GM13977 (cell line): Measurements from ENCODE around the gene CCL19.
A peak's percentile ranks its signal among the peaks of the same experiment; 100 is the strongest.

Experiments used
- DNase-seq: peaks from one replicate; pipeline ENCODE4 v3.0.0; 2012; ENCODE audit warnings: low spot score
- in situ Hi-C: fragments of 300-500 bp; cut with MboI; formaldehyde crosslinking; loops from one replicate; pipeline ENCODE4 v1.12.0; 2022; ENCODE audit warnings: low sequenced_read_pairs, low pct_unique_long_range_greater_than_20kb, mixed read lengths, inconsistent platforms; ENCODE audit not compliant: unreplicated experiment
- TF ChIP-seq, protein P1 (sequence below): IDR thresholded peaks from 2 replicates; pipeline ENCODE4 v1.5.1; 2012; ENCODE audit warnings: mild to moderate bottlenecking, control low read depth; ENCODE audit not compliant: insufficient read depth; ENCODE audit errors: extremely low read depth, missing control alignments

CCL19 gene

DNA sequence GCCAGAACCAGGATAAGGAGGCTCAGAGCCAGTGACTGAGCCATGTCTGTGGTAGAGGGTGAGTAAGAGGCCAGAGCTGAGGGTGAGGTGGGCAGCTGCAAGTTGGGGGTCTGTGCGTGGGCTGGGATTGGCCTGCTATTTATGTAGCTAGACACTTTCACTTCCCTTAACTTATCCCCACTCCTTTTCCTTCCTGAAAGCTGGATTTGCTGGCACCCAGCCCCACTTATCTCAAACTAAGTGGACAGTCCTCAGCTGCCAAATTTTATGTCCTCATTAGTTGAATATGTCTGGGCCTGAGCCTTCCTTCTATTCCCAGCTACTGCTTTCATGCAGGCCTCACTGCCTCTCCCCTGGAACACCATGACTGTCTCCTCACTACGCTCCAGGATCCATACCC, 18.9 kb upstream of the CCL19 start, which contains the start of gene CCL21:
CCL21 (minus strand) TSS at position 114 of the 400 bp plus-strand sequence; CDS start at position 44, 70 bp downstream.
- in situ Hi-C loops = no loop called here
- TF ChIP-seq, protein P1, sequence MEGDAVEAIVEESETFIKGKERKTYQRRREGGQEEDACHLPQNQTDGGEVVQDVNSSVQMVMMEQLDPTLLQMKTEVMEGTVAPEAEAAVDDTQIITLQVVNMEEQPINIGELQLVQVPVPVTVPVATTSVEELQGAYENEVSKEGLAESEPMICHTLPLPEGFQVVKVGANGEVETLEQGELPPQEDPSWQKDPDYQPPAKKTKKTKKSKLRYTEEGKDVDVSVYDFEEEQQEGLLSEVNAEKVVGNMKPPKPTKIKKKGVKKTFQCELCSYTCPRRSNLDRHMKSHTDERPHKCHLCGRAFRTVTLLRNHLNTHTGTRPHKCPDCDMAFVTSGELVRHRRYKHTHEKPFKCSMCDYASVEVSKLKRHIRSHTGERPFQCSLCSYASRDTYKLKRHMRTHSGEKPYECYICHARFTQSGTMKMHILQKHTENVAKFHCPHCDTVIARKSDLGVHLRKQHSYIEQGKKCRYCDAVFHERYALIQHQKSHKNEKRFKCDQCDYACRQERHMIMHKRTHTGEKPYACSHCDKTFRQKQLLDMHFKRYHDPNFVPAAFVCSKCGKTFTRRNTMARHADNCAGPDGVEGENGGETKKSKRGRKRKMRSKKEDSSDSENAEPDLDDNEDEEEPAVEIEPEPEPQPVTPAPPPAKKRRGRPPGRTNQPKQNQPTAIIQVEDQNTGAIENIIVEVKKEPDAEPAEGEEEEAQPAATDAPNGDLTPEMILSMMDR = no peak
- DNase-seq = no peak

- no peak for DNase-seq
- TF ChIP-seq, protein P1 = no peak
- in situ Hi-C loops = no loop called here
These were observed 18.3 kb upstream of the CCL19 start for GRCh38 chr9:34709196-34709978.

DNA sequence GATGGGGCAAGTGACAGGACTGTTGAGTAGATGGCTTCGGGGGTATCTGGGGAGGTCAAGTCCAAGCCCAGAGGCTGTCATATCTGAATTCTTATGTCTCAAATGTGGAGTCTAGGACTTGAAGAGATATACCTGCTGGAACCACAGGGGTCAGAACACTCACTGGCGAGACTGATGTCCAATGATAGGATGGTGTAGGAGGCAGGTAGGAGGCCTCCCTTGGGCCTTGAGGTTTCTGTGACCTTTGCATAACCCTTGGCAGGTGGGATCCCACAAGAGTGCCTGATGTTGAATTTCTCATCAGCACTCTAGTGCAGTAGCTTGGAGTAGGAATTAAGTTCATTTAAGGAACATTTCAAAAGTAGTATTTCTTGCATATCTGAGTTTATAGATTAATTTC, 16.1 kb upstream of the CCL19 start:
- in situ Hi-C loops = no loop called here
- TF ChIP-seq, protein P1 = no peak
- DNase-seq = no peak

- DNase-seq = peak; percentile 86
- TF ChIP-seq, protein P1 = peak; percentile 98
- in situ Hi-C loops = no loop called here
These were observed 11.0 kb upstream of the CCL19 start for GRCh38 chr9:34701769-34702736.

DNA sequence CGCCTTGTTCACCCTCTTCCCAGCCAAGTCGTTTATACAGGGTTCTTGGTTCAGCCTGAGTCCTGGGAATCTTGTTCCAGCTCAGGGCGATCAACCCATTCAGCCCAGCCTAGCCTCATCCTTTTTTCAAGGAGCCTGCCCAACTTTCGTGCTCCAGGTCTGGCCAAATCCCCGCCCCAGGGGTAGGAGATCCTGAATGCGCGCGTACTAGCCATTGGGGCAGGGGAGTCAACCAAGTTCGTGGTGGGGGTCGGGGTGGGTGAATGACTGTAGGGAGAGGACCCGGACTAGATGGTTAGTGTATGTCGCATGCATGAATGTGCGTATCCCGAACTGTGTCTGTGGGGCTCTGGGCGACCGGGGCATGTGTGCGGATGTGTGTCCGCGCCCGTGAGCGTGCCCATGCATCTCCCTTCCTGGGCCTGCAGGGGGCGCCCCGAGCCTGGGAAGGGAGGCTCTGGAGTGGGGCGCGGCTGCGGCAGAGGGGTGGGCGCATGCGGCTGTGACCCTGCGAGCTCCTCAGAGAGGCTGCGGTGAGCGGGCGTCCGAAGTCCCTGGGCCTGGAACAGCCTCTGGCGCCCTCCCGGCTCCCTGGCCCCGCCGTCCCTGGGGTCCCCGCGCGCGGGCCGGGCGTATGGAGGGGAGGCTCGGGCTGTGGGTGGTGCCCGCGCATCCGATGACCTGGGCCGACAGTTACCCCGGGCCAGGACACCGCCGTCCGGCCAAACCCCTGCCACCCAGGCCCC, 10.1 kb upstream of the CCL19 start:
- peak; percentile 76 for DNase-seq

More for the DNA sequence above, 10.1 kb upstream of the CCL19 start:
- TF ChIP-seq, protein P1 = peak; percentile 84
- in situ Hi-C loops = no loop called here
